GM13976 (cell line): ENCODE measurements around the gene CATSPERB.

Experiments
- DNase-seq: peaks from one replicate; pipeline ENCODE4 v3.0.0; 2012; ENCODE audit warnings: low spot score
- in situ Hi-C: fragments of 300-500 bp; cut with MboI; formaldehyde crosslinking; loops from one replicate; pipeline ENCODE4 v1.12.0; 2022; ENCODE audit warnings: low sequenced_read_pairs, mixed read lengths, inconsistent platforms; ENCODE audit not compliant: unreplicated experiment
- TF ChIP-seq, protein P1 (sequence below): IDR thresholded peaks from 2 replicates; pipeline ENCODE4 v1.5.1; 2012; ENCODE audit warnings: borderline replicate concordance, mild to moderate bottlenecking; ENCODE audit not compliant: insufficient read depth; ENCODE audit errors: extremely low read depth, missing control alignments, control extremely low read depth

The CATSPERB gene

DNA sequence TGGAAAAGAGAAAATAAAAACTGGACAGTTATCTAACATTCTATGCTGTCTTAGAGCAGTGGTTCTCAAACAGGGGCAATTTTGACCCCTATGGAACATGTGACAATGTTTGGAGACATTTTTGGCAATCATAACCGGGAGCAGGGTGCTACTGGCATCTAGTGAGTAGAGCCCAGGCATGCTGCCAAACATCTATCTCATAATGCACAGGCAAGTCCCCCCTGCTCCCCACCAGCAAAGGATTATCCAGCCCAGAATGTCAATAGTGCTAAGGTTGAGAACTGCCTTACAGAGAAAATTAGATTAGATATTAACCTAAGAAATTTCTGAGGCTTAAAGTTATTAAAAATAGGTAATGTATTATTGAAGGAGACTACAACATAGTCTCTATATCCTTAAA is 22.9 kb upstream of the CATSPERB start:
- in situ Hi-C loops, result no loop called here
- no peak for DNase-seq
- TF ChIP-seq, protein P1, sequence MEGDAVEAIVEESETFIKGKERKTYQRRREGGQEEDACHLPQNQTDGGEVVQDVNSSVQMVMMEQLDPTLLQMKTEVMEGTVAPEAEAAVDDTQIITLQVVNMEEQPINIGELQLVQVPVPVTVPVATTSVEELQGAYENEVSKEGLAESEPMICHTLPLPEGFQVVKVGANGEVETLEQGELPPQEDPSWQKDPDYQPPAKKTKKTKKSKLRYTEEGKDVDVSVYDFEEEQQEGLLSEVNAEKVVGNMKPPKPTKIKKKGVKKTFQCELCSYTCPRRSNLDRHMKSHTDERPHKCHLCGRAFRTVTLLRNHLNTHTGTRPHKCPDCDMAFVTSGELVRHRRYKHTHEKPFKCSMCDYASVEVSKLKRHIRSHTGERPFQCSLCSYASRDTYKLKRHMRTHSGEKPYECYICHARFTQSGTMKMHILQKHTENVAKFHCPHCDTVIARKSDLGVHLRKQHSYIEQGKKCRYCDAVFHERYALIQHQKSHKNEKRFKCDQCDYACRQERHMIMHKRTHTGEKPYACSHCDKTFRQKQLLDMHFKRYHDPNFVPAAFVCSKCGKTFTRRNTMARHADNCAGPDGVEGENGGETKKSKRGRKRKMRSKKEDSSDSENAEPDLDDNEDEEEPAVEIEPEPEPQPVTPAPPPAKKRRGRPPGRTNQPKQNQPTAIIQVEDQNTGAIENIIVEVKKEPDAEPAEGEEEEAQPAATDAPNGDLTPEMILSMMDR, result no peak

DNA sequence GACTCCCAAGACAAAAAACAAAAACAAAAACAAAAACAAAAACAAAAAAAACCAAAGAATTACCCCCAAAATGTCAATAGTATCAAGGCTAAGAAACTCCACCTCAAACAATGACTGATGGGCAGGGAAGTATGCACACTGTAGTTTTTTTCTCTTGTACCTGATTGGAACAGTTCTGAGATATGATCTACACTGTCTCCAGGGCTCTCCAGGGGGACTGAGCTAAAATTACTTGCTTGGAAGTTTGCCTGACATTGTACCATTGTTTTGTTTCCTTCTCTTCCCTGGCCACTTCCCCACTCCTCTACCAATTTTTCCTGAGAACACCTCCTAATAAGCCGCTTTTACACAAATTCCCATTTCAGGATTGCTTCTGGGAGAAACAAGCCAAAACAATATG is 22.3 kb upstream of the CATSPERB start:
- TF ChIP-seq, protein P1, result no peak
- in situ Hi-C loops, result no loop called here
- DNase-seq, result no peak

DNA sequence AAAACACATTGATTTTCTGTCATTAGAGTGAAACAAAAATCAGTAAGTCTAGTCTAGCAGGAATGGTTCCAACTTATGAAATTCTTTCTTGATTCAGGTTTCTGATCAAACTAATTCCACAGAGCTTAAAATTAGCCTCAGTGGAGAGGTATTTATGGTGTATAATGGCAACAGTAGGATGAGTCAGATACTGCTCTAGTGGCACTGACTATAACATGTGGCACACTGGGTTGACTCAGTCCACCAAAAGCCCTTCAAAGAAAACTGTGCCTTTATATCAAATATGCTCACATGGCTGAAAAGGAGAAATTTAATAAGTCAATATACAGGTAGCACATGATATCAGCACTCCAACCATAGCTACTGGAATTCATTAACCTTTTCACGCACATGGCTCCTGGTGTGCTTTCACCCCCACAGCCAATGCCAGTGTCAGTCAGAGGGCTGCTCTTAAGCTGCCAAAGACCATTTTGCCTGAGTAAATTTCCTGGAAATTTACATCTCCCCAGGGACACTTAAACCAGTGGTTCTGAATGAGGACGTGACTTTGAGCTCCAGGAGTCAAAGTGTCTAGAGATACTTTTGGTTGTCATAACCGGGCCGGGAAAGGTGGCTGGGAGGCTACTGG is 21.7 kb upstream of the CATSPERB start:
- no peak for DNase-seq
- in situ Hi-C loops, result no loop called here

DNA sequence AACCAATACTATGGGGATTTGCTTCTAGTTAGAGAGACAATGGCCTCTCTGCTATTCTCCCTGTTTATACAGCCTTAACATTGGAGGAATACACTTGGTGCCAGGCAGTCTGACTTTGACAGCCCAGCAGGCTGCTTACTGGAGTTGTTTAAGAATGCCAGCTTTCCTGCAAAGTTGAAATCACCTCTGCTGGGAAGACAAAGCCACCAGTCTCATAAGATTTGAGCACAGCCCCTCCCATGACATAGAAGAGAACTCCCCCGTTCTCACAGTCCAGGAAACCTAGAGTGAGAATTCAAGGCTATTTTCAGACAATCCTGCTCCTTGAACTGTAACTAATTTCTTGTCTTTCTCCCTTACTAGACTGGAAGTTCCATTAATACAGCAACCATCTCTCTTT is 21.1 kb upstream of the CATSPERB start:
- in situ Hi-C loops, result no loop called here
- TF ChIP-seq, protein P1, result no peak
- no peak for DNase-seq

More for the DNA sequence above, 21.7 kb upstream of the CATSPERB start:
- TF ChIP-seq, protein P1, result no peak

DNA sequence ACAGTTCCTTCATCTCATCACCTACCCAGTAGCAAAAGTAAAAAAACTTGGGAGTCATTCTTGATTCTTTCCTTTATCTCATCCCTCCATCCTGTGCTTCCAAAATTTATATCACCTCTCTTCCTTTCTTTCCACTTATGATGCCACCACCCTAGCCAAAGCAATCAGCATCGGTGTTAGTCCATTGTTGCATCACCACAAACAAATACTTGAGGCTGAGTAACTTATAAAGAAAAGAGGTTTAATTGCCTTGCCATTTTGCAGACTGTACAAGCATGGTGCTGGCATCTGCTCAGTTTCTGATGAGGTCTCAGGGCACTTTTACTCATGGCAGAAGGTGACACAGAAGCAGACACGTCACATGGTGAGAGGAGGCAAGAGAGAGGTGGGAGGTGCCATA is 19.8 kb upstream of the CATSPERB start:
- DNase-seq, result no peak
- TF ChIP-seq, protein P1, result no peak
- in situ Hi-C loops, result no loop called here

DNA sequence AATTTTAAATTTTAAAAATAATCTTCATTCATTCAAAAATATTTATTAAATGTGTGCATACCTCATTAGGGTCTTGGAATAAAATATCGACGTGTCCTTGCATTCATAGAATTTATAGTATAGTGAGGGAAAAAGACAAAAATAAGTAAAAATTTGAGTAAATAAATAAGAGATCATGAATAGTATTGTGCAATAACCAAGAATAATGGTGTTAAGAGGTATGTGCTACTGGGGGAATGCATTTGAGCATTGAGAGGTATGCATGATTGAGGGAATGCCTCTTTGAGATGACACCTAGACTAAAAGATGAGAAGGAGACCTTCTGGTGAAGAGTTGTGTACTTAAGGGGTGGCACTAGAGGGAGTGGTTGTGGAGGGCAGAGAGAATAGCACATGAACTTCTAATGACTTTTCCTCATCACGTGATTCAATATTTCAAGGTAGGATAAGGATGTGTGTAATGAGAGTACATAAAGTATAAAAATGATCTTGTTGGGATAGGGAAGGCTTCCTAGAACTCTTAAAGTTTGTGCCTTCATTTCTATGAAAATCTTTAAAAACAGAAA is 18.8 kb upstream of the CATSPERB start:
- no peak for DNase-seq
- in situ Hi-C loops, result no loop called here
- TF ChIP-seq, protein P1, result no peak
